Motor neuron (in vitro differentiated cells): Measurements from ENCODE around the gene JAK2. TPM values are rescaled to one million over a fixed set of nuclear protein-coding genes. Genes with fewer than 3 reads are reported as not detected.

Experiments used
- ATAC-seq, 8 experiments: fragments of 200-7000 bp; cut with Tn5 transposase; replicated peaks in 6 of 8; 2 replicates each; pipeline ENCODE4 v1.8.0; 2021; ENCODE audit warnings: mild to moderate bottlenecking in 8 of 8, moderate library complexity in 8 of 8
- H3K27ac ChIP-seq, 2 donors: fragments of 250-450 bp; sonication (Bioruptor Pico); 2 replicates each; pipeline ENCODE4 v1.9.0; 2021; ENCODE audit warnings: antibody characterized with exemption in 2 of 2, mild to moderate bottlenecking in 2 of 2, moderate library complexity in 1 of 2
- H3K4me1 ChIP-seq, 2 donors: fragments of 250-450 bp; sonication (Bioruptor Pico); replicated peaks in 1 of 2; 2 replicates each; pipeline ENCODE4 v1.6.1; 2021; ENCODE audit warnings: antibody characterized with exemption in 2 of 2, mild to moderate bottlenecking in 2 of 2, moderate library complexity in 1 of 2
- H3K4me3 ChIP-seq, 5 donors: fragments of 250-450 bp; sonication (Bioruptor Pico); 2 replicates each; pipeline ENCODE4 v1.9.0; 2021; ENCODE audit warnings: antibody characterized with exemption in 5 of 5, mild to moderate bottlenecking in 5 of 5, moderate library complexity in 4 of 5
- WGBS, 10 experiments: fragments of 450-650 bp; shearing (Covaris generic); methylation state at CpG; one replicate each; pipeline ENCODE4 v1.0.0; 2022; 5-methylcytosine and 5-hydroxymethylcytosine counted together
- in situ Hi-C, 9 experiments: fragments of 400-800 bp; cut with MboI; loops; one replicate each; pipeline ENCODE4 v1.15.0; 2021; ENCODE audit warnings: low sequenced_read_pairs in 9 of 9, low pct_unique_long_range_greater_than_20kb in 2 of 9; ENCODE audit not compliant: unreplicated experiment in 9 of 9
- total RNA-seq, 8 experiments: library from RNA; unstranded; fragments of 300-600 nt; gene quantifications; 2 replicates each; pipeline versions ENCODE4 v1.2.3 to v1.2.4, GENCODE V29; 2022

Gene JAK2
- total RNA-seq, 8 experiments from 2014 or later: 6.5 to 28.2 (median 9.8) TPM

GRCh38 chr9:5144217-5144616, 159.1 kb downstream of the JAK2 start:
- no peak overlapping the region for H3K27ac ChIP-seq
- H3K4me3 ChIP-seq: no peak overlapping the region
- H3K4me1 ChIP-seq: no peaks in the 10 kb centered on the region
- 53 to 90% (median 80%) methylated on average over 1 to 7 of the region's 7 CpGs; no CpG with 5 or more reads in 1 of the 10 experiments for WGBS, 10 experiments
- in situ Hi-C loops: no loop called here
- no peak for ATAC-seq

DNA sequence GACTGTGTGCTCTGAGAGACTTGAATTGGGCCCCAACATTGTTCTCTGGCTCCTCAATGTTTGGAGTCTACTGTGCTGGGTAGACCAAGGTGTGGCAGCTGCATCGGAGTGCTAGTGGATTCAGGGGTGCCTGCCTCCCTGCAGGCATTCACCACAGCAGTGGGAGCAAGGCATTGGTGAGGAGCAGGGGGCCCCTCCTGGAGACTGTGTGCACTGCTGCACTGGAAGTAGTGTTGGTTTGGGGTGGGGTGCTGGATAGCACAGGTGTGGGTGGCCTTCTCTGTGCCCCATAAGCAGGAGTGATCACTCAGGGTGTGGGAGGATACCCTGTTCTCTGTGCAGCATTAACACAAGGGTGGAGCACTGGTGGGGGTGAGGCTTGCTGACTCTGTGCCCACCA, 161.2 kb downstream of the JAK2 start:
- no peaks in the 10 kb centered on the region for H3K4me1 ChIP-seq
- no peak overlapping the region for H3K27ac ChIP-seq
- H3K4me3 ChIP-seq: no peak overlapping the region
- in situ Hi-C loops: no loop called here
- WGBS, 10 experiments: 50 to 100% (median 63%) methylated on average over 1 of the region's 1 CpG; no CpG with 5 or more reads in 6 of the 10 experiments
- ATAC-seq: no peak

Other genes starting within 250 kb of the JAK2 start
- 10 to 100 TPM; 29.0 to 99.5 (median 42.3) TPM for gene AK3, start 244.1 kb upstream of the JAK2 start, total RNA-seq
- 10 to 100 TPM; 10.3 to 27.7 (median 18.6) TPM for gene RCL1, start 192.3 kb upstream of the JAK2 start, total RNA-seq
- under 1 TPM in 5 of 8 experiments, not detected in 3; 0.16 to 1.00 (median 0.24) TPM for gene INSL6, start 200.4 kb downstream of the JAK2 start, total RNA-seq
- under 1 TPM in 5 of 8 experiments, not detected in 3; 0.08 to 0.42 (median 0.36) TPM for gene INSL4, start 246.1 kb downstream of the JAK2 start, total RNA-seq